Prostate gland (tissue), 2 donors: Measurements from ENCODE around the gene ATG7.

ENCODE experiments used
- CTCF ChIP-seq, 4 experiments: fragments of 200-600 bp in 2 of 4; fragments of 450-650 bp in 2 of 4; sonication (generic) in 2 of 4; IDR thresholded peaks; 1 replicate in 3 of 4; 2 replicates in 1 of 4; pipeline ENCODE4 v1.5.1; 2016 to 2019; ENCODE audit warnings: antibody characterized with exemption in 4 of 4, mild to moderate bottlenecking in 2 of 4, moderate library complexity in 2 of 4
- POLR2A ChIP-seq: fragments of 450-650 bp; IDR thresholded peaks from one replicate; pipeline ENCODE4 v1.6.1; 2016; ENCODE audit warnings: antibody characterized with exemption, mild to moderate bottlenecking

GRCh38 chr3:11499144-11499543, 226.9 kb downstream of the ATG7 start:
- no peak for TF ChIP-seq POLR2A
- TF ChIP-seq CTCF (IDR thresholded peaks at IDR 0.05), result no peak
